Nephron progenitor cell (in vitro differentiated cells): ENCODE data around the gene BRD3.

Experiments
- DNase-seq: peaks from one replicate; pipeline ENCODE4 v3.0.0; 2021
- H3K27ac Mint-ChIP-seq: 2 replicates; pipeline ENCODE4 v1.8.0; 2021; ENCODE audit warnings: mild to moderate bottlenecking, moderate library complexity, mixed read lengths
- H3K27me3 Mint-ChIP-seq: 2 replicates; pipeline ENCODE4 v1.8.0; 2021; ENCODE audit warnings: mild to moderate bottlenecking, low read depth, mixed read lengths; ENCODE audit not compliant: poor library complexity
- H3K36me3 Mint-ChIP-seq: 2 replicates; pipeline ENCODE4 v1.8.0; 2021; ENCODE audit warnings: low read depth, mixed read lengths
- H3K4me1 Mint-ChIP-seq: 2 replicates; pipeline ENCODE4 v1.8.0; 2021; ENCODE audit warnings: mixed read lengths
- H3K4me3 Mint-ChIP-seq: 2 replicates; pipeline ENCODE4 v1.8.0; 2021; ENCODE audit warnings: mild to moderate bottlenecking, moderate library complexity, mixed read lengths
- H3K9me3 Mint-ChIP-seq: 2 replicates; pipeline ENCODE4 v1.8.0; 2021; ENCODE audit warnings: mild to moderate bottlenecking, moderate library complexity, mixed read lengths
- TF ChIP-seq, protein P1 (sequence below): fragments of 200-600 bp; sonication (generic); IDR thresholded peaks from 2 replicates; pipeline ENCODE4 v1.5.0; 2021; ENCODE audit warnings: antibody characterized with exemption

Gene BRD3

DNA sequence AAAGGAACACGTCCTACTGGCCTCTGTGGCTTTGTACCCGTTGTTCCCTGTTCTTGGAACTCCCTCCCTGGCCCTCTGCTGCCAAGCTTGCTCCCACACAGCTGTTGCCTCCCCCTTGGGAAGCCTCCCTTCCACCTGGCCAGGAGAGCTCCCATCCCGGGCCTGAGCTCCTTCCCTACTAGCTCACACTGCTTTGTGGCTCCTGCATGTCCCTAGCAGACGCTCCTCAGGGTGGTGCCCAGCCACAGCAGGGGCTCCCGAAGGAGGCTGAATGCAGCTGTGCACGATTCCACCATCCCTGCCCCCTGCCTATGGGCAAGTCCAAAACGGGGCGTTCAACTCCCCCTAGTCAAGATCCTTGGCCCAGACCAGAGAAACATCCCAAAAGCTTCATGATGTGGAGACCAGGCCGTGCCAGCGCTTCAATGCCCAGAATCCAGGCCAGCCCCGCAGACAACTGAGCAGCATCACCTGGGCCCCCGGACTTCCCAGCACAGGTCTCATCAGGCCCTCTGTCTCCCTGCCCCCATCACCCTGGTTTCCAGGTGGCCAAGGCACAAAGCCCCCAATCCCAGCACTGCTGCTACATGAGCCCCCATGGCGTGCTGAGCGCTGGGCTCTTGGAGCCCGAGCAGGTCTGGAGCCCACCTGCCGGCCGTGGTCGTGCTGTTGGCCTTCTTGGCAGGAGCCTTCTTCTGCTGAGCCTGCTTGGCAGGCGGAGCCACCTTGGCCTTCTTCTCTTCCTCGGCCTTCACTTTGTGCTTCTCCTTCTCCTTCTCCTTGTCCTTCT lies 28.2 kb downstream of the BRD3 start:
- Mint-ChIP-seq H3K27me3 (peaks cover 3% of the 10 kb centered on the region), H3K4me3 (no peak overlapping the region), H3K36me3 (peaks cover 79% of the 10 kb centered on the region), H3K9me3 (peaks cover 25% of the 10 kb centered on the region), H3K27ac (peak overlapping the region; percentile 81), H3K4me1 (no peaks in the 10 kb centered on the region)
- TF ChIP-seq, protein P1, sequence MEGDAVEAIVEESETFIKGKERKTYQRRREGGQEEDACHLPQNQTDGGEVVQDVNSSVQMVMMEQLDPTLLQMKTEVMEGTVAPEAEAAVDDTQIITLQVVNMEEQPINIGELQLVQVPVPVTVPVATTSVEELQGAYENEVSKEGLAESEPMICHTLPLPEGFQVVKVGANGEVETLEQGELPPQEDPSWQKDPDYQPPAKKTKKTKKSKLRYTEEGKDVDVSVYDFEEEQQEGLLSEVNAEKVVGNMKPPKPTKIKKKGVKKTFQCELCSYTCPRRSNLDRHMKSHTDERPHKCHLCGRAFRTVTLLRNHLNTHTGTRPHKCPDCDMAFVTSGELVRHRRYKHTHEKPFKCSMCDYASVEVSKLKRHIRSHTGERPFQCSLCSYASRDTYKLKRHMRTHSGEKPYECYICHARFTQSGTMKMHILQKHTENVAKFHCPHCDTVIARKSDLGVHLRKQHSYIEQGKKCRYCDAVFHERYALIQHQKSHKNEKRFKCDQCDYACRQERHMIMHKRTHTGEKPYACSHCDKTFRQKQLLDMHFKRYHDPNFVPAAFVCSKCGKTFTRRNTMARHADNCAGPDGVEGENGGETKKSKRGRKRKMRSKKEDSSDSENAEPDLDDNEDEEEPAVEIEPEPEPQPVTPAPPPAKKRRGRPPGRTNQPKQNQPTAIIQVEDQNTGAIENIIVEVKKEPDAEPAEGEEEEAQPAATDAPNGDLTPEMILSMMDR = no peak
- no peak for DNase-seq

DNA sequence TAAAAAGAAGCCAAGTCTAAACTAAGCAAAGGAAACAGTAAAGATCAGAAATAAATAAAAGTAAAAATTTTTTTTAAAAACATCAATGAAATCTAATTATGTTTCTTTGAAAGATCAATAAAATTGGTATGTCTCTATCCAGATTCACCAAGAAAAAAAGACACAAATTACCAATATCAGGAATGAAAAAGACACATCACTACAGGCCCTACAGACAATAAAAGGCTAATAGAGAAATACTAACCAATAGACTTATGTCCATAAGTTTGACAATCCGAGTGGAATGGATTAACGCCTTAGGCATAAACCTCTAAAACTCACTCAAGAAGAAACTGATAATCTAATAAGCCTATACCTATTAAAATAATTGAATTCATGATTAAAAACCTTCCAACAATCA lies 30.2 kb downstream of the BRD3 start:
- peaks cover 3% of the 10 kb centered on the region for H3K27me3 Mint-ChIP-seq
- peaks cover 25% of the 10 kb centered on the region for H3K9me3 Mint-ChIP-seq
- H3K4me1 Mint-ChIP-seq = no peaks in the 10 kb centered on the region
- H3K4me3 Mint-ChIP-seq = no peak overlapping the region
- H3K36me3 Mint-ChIP-seq = peaks cover 84% of the 10 kb centered on the region
- no peak overlapping the region for H3K27ac Mint-ChIP-seq
- no peak for DNase-seq
- TF ChIP-seq, protein P1 = no peak

DNA sequence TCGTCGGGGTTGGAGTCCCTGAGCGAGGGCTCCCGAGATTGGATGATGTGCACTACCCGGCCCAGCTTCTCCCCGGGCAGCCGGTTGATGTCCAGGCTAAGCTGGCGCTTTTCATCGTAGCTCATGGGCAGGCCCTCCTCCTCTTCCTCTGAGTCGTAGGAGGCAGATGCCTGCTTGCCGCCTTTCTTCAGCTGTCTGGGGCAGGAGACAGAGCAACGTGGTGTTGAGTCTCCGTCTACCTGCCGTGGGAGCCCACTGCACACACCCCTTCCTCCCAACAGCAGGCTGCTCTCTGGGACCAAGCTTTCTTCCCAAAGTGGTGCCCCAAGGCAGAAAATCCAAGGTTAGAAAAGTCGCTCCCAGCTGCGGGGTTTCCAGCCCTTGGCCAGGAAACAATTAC lies 31.7 kb downstream of the BRD3 start:
- H3K4me3 Mint-ChIP-seq = no peak overlapping the region
- H3K9me3 Mint-ChIP-seq = peaks cover 25% of the 10 kb centered on the region
- TF ChIP-seq, protein P1 = no peak
- H3K27me3 Mint-ChIP-seq = peaks cover 3% of the 10 kb centered on the region
- no peak overlapping the region for H3K27ac Mint-ChIP-seq
- DNase-seq = no peak
- peaks cover under 1% of the 10 kb centered on the region for H3K4me1 Mint-ChIP-seq
- peaks cover 80% of the 10 kb centered on the region for H3K36me3 Mint-ChIP-seq

DNA sequence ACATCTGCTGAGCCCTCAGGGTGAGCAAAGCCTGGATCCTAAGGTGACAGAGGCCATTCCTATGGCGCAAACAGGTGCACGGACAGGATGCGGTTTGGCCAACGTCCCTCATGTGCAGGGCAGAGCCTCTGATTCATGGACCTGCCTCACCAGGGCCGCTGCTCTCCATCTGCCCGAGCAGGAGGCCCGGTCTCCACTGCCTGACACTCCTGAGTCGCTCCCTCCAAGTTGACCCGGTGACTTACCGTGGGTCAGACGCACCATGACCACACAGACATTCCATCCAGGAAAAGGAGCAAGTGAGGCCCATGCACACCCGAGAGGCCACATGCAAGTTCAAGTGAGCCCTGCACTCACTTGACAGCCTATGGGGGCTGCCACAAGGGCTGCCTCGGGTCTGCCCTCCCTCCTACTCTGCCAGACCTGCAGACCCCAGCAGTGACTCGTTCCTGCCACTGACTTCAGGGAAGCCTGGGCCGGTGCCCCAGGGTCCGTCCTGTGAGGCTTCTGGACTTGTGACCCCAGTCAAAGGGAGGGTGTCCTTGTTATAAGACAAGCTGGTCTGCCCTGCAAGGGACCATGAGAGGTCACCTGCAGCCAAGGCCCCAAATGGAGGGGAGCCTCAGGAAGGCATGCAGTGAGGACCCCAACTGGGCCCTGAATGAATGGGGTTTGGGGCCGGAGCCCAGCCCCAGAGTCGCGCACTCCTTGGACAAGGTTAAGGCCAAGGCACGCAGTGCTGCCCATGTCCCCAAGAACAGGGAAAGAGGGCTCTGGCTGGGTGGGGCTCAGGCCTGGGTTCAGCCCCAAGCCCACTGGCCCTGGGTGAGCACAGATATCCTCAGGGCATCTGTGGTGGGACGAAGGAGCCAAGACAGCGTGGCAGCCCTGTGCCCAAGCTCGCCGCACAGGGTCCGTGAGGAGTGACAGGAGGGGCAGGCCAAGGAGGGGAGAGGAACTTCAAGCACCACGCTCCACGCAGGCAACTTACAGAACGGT lies 32.5 kb downstream of the BRD3 start:
- H3K36me3 Mint-ChIP-seq = peaks cover 79% of the 10 kb centered on the region

DNA sequence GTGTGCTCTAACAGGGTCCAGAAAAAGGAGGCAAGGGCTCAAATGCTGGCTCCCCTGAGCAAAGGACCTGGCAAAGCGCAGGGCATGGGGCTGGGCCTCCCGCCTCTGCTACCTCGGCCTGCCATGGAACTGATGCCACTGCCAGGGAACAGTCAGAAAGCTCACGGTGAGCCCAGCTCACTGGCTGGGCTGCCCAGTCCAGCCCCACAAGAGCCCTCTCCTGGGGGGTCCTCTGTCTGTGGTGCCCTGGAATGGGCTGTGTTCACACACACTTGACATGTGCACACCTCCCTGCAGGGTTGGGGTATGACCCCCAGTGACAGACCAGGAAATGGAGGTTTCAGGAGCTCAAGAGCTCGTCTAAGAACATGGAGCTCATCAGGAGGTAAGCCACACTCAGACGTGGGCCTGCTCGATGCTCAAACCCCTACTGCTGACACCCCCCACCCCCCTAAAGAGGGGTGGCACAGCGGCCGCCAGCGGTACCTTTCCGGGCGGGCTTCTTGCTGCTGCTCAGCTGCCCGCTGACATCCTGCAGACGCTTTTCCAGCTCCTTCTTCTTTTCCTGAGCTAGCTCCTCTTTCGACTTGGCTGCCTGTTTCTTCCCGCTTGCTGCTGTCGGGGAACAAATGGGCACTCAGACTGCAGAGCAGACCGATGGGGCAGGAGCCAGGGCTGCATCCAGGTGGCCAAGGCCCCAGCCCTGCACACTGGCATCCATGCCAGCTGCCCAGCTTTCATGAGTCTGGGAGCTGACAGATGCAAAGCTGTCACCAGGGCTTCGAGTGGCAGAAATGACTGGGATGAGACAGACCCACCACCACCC lies 33.4 kb downstream of the BRD3 start:
- no peak overlapping the region for H3K4me3 Mint-ChIP-seq

More for the DNA sequence above, 32.5 kb downstream of the BRD3 start:
- Mint-ChIP-seq H3K4me1 (peaks cover 8% of the 10 kb centered on the region), H3K4me3 (no peak overlapping the region), H3K27ac (peak overlapping the region; percentile 68), H3K27me3 (peaks cover 3% of the 10 kb centered on the region), H3K9me3 (peaks cover 25% of the 10 kb centered on the region)
- TF ChIP-seq, protein P1 = no peak
- no peak for DNase-seq

More for the DNA sequence above, 33.4 kb downstream of the BRD3 start:
- TF ChIP-seq, protein P1 = no peak
- Mint-ChIP-seq H3K27me3 (peaks cover 3% of the 10 kb centered on the region), H3K36me3 (peaks cover 70% of the 10 kb centered on the region), H3K9me3 (peaks cover 17% of the 10 kb centered on the region), H3K4me1 (peaks cover 8% of the 10 kb centered on the region), H3K27ac (peak overlapping the region; percentile 68)
- no peak for DNase-seq
